Natural killer cell treated with Interleukin-12 subunit alpha and Interleukin-12 subunit beta and Interleukin-15 and Interleukin-18, amount 100 ng/mL, for 72 hours (primary cell): ENCODE results near the gene GNA12. TPM values are rescaled to one million over a fixed set of nuclear protein-coding genes. Genes with fewer than 3 reads are reported as not detected.
"Not testable (repeated sequence)": the region's sequence is repeated elsewhere in the genome, so short reads cannot be mapped to it uniquely, and the experiment has no call there.

Experiments
- ATAC-seq, 2 donors: fragments of 150-1000 bp; cut with Tn5 transposase in 1 of 2; sonication (Bioruptor Pico), chemical (Tn5 transposase) in 1 of 2; 2 replicates each; pipeline ENCODE4 v1.10.0; 2021
- DNase-seq: peaks from one replicate; pipeline ENCODE4 v3.0.0; 2022; ENCODE audit warnings: low spot score
- H3K27ac Mint-ChIP-seq, 2 donors: 1 replicate in 1 of 2; 2 replicates in 1 of 2; pipeline ENCODE4 v1.8.0; 2022; ENCODE audit warnings: mixed read lengths in 2 of 2, mild to moderate bottlenecking in 1 of 2, moderate library complexity in 1 of 2
- H3K27me3 Mint-ChIP-seq, 2 donors: 1 replicate in 1 of 2; 2 replicates in 1 of 2; pipeline ENCODE4 v1.8.0; 2022; ENCODE audit warnings: mixed read lengths in 2 of 2
- H3K36me3 Mint-ChIP-seq: one replicate; pipeline ENCODE4 v1.8.0; 2022; ENCODE audit warnings: mixed read lengths
- H3K4me1 Mint-ChIP-seq, 2 donors: 1 replicate in 1 of 2; 2 replicates in 1 of 2; pipeline ENCODE4 v1.8.0; 2022; ENCODE audit warnings: low read depth in 2 of 2, mixed read lengths in 2 of 2, mild to moderate bottlenecking in 1 of 2
- H3K4me3 Mint-ChIP-seq: one replicate; pipeline ENCODE4 v1.8.0; 2022; ENCODE audit warnings: mixed read lengths
- H3K9me3 Mint-ChIP-seq: 2 replicates; pipeline ENCODE4 v1.8.0; 2022; ENCODE audit warnings: mixed read lengths
- total RNA-seq, 2 donors: library from RNA; stranded (reverse); gene quantifications; one replicate each; pipeline ENCODE4 v1.2.3, GENCODE V29; 2022

GNA12 gene
- total RNA-seq, 2 donors from 2014 or later, result 15.5 to 27.1 TPM

- not testable (repeated sequence) for ATAC-seq, H3K4me3 Mint-ChIP-seq, DNase-seq, H3K36me3 Mint-ChIP-seq, H3K9me3 Mint-ChIP-seq
- peaks cover 14 to 18% of the 10 kb centered on the region in 2 donors for H3K4me1 Mint-ChIP-seq
- peaks cover 27 to 30% of the 10 kb centered on the region in 2 donors for H3K27me3 Mint-ChIP-seq
- peak overlapping the region in 1 of 2 donors; percentile 35 for H3K27ac Mint-ChIP-seq
Measured at GRCh38 chr7:2691932-2692439, 152.1 kb downstream of the GNA12 start.

DNA sequence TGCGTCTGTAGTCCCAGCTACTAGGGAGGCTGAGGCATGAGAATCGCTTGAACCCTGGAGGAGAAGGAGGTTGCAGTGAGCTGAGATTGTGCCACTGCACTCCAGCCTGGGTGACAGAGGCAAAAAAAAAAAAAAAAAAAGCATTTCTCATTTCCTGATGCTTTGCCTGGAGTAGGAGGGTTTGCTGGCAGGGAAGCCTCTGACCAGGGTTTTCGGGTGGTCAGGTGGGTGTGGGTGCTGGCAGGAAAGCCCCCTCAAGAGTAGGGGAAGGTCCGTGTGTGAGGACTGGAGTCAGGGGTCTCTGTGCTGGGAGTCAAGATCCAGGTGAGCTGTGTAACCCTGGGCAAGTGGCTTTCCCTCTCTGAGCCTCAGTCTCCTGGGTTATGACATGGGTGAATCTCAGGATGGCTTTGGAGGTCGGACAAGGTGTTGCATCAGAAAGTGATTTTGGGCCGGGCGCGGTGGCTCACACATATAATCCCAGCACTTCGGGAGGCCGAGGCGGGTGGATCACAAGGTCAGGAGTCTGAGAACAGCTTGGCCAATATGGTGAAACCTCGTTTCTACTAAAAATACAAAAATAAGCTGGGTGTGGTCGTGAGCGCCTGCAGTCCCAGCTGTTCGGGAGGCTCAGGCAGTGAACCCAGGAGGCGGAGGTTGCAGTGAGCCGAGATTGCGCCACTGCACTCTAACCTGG lies 152.9 kb downstream of the GNA12 start:
- no peaks in the 10 kb centered on the region for H3K36me3 Mint-ChIP-seq
- no peak overlapping the region for H3K4me3 Mint-ChIP-seq
- peaks cover 27 to 30% of the 10 kb centered on the region in 2 donors for H3K27me3 Mint-ChIP-seq

DNA sequence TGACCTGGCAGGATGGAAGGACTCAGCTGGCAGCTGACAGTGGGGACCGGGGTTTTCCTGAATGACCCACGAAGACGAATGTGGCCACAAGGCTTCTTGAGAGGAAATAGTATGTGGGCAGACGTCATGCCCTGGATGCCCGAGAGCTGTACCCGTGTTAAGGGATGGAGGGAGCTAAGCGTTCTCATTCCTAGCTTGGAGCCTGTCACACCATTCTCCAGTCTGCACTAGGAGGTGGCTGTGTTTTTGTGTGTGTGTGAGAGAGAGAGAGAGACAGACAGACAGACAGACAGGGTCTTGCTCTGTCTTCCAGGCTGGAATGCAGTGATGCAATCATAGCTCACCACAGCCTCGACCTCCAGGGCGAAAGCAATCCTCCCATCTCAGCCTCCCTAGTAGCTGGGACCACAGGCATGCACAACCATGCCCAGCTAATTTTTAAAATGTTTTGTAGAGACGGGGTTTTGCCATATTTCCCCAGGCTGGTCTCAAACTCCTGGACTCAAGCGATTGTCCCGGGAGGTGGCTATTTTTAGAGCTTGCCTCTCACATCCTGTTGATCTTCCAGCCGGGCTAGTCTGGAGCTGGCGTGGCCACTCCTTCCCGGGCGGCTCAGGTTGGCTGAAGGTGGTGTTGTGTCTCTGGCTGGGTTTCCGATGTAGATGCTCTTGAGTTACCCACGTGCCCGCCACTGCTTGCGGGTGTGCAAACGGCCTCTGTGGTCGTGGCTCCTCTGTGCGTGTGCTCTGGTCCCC lies 154.0 kb downstream of the GNA12 start:
- ATAC-seq (peak in 1 of 2 donors; percentile 59), DNase-seq (no peak)
- Mint-ChIP-seq H3K4me3 (peak overlapping the region; percentile 10), H3K36me3 (no peaks in the 10 kb centered on the region), H3K27ac (no peak overlapping the region), H3K4me1 (peaks cover 14 to 18% of the 10 kb centered on the region in 2 donors), H3K27me3 (peaks cover 30% of the 10 kb centered on the region in 2 donors), H3K9me3 (no peaks in the 10 kb centered on the region)

More for the DNA sequence above, 152.9 kb downstream of the GNA12 start:
- peaks cover 14 to 18% of the 10 kb centered on the region in 2 donors for H3K4me1 Mint-ChIP-seq
- DNase-seq, result no peak
- H3K9me3 Mint-ChIP-seq, result no peaks in the 10 kb centered on the region
- peak overlapping the region in 1 of 2 donors; percentile 35 for H3K27ac Mint-ChIP-seq
- no peak for ATAC-seq

DNA sequence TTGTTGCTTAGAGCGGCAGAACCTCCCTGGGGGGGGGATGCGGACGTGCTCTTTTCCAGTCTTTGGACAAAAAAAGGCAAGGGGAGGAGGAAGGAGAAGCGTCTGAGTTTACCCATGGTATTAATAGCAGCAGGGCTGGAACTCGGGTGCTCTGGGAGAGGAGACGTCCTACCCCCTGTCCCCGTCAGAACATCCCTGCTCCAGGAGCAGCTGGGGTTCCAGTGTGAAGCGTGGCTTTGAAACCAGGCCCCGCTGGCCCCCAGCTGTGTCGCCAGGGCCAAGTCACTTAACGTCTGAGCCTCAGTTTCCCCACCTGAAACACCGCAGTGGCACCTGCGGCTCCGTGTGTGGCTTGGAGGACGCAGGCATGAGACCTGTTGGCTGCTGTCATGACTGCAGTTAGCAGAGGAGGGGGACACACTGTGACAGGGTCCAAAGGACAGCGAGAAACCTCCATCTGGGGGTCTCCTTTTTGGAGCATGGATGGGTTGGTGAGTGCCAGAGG lies 154.7 kb downstream of the GNA12 start:
- no peak for DNase-seq
- H3K27ac Mint-ChIP-seq, result peak overlapping the region in 1 of 2 donors; percentile 59
- no peaks in the 10 kb centered on the region for H3K9me3 Mint-ChIP-seq
- peaks cover 30% of the 10 kb centered on the region in 2 donors for H3K27me3 Mint-ChIP-seq
- H3K4me3 Mint-ChIP-seq, result peak overlapping the region; percentile 51
- H3K36me3 Mint-ChIP-seq, result no peaks in the 10 kb centered on the region
- H3K4me1 Mint-ChIP-seq, result peaks cover 14 to 18% of the 10 kb centered on the region in 2 donors
- no peak for ATAC-seq

DNA sequence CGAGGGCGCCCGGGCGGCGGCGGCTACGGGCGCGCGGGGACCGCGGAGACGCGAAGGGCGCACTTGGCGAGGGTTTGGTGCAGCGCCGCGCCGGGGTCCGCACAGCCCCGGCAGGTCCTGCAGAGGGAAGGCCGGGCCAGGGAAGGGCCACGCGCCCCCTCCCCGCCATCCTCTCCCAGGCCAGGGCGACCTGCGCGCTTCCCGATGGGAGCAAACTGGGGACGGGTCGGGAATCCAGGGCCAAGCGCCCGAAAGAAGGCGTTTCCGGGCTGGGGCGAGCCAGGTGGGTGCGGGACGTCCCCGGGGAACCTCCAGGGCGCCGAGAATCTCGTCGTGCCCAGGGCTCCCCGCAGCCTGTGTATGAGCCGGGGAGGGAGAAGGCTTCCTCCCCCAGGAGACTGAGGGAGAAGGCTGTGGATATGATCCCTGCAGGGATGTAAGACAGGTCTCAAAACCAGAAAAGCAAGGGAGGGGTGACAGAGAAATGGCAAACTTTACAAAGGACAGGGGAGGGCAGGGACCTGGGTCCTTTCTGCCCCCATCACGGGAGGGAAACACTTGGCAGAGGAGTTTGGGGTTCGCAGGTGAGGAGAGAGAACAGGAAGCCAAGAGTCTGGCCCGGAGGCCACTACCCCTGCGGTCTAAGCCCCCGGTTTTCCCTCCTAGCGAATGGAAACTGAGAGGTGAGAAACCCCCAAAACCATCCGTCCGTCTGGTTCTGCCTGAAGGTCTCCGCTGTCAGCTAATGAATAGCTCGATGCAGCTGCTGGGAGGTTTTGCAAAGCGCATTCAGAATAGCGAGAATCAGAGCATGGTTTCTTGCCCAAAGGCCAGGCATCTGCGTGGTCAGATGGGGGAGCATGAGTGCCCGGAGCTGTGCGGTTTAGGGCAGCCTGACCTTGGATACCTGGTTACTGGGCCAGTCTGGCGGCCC lies 155.4 kb downstream of the GNA12 start:
- Mint-ChIP-seq H3K27me3 (peaks cover 27 to 30% of the 10 kb centered on the region in 2 donors), H3K36me3 (no peaks in the 10 kb centered on the region), H3K4me1 (peaks cover 14 to 18% of the 10 kb centered on the region in 2 donors), H3K9me3 (no peaks in the 10 kb centered on the region), H3K4me3 (peak overlapping the region; percentile 51), H3K27ac (peak overlapping the region in 1 of 2 donors; percentile 59)
- ATAC-seq (no peak), DNase-seq (no peak)

GRCh38 chr7:2687881-2688318 lies 156.2 kb downstream of the GNA12 start, which contains the start of gene AMZ1:
Gene AMZ1, plus strand, starts transcription at chr7:2688202. Its CDS starts 12,250 bp downstream, at chr7:2700452.
- Mint-ChIP-seq H3K27ac (peak within 1 kb of the TSS in 1 of 2 donors; percentile 59), H3K27me3 (peaks cover 27 to 35% of the 10 kb centered on the region in 2 donors)

GRCh38 chr7:2687338-2687869 lies 156.7 kb downstream of the GNA12 start:
- Mint-ChIP-seq H3K27me3 (peaks cover 27 to 38% of the 10 kb centered on the region in 2 donors), H3K27ac (no peak overlapping the region), H3K9me3 (no peaks in the 10 kb centered on the region), H3K4me1 (peaks cover 14 to 18% of the 10 kb centered on the region in 2 donors), H3K4me3 (no peak overlapping the region), H3K36me3 (no peaks in the 10 kb centered on the region)
- DNase-seq (no peak), ATAC-seq (no peak)

More at GRCh38 chr7:2687881-2688318, 156.2 kb downstream of the GNA12 start, which contains the start of gene AMZ1:
- H3K36me3 Mint-ChIP-seq, result no peaks in the 10 kb centered on the region
- peaks cover 14 to 18% of the 10 kb centered on the region in 2 donors for H3K4me1 Mint-ChIP-seq
- DNase-seq, result no peak
- ATAC-seq, result no peak
- H3K4me3 Mint-ChIP-seq, result peak within 1 kb of the TSS; percentile 51
- no peaks in the 10 kb centered on the region for H3K9me3 Mint-ChIP-seq

DNA sequence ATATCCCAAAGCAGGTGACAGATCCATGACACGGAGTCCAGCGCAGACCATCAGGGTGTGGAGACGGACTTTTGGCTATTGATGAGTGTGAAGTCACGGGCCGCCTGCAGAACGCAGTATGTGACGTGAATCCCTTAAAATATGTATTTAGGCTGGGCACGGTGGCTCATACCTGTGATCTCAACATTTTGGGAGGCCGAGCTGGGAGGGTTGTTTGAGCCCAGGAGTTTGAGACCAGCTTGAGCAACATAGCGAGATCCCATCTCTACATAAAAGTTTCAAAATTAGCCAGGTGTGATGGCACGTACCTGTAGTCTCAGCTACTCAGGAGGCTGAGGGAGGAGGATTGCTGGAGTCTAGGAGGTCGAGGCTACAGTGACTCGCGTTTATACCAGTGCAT lies 158.0 kb downstream of the GNA12 start:
- Mint-ChIP-seq H3K27ac (no peak overlapping the region), H3K27me3 (peaks cover 28 to 42% of the 10 kb centered on the region in 2 donors), H3K36me3 (no peaks in the 10 kb centered on the region), H3K9me3 (no peaks in the 10 kb centered on the region), H3K4me1 (peaks cover 14 to 18% of the 10 kb centered on the region in 2 donors), H3K4me3 (no peak overlapping the region)
- no peak for DNase-seq
- no peak for ATAC-seq

DNA sequence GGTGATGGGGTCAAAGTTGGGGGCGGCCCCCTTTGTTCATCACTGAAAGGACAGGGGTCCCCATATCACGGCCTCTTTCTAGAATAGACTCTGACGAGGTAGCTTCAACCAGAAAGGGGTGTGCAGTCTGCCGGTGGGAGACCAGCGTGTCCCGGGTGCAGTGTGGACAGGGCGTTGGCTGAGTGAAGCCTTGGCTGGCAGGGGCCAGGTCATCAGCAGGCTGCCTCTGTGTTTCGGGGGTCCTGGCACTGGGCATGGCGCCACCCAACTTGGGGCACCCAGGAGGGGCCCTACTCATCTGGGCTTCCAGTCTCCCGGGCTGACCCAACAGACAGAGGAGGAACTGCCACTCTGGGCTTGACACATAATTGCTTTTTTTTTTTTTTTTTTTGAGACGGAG lies 159.6 kb downstream of the GNA12 start:
- Mint-ChIP-seq H3K4me1 (peaks cover 7 to 9% of the 10 kb centered on the region in 2 donors), H3K4me3 (no peak overlapping the region), H3K27me3 (peaks cover 25 to 26% of the 10 kb centered on the region in 2 donors), H3K9me3 (no peaks in the 10 kb centered on the region), H3K27ac (no peak overlapping the region), H3K36me3 (no peaks in the 10 kb centered on the region)
- ATAC-seq (no peak), DNase-seq (no peak)

GRCh38 chr7:2681929-2682799 lies 161.9 kb downstream of the GNA12 start:
- no peak overlapping the region for H3K4me3 Mint-ChIP-seq
- no peak for ATAC-seq
- H3K27me3 Mint-ChIP-seq, result peaks cover 15 to 18% of the 10 kb centered on the region in 2 donors
- no peaks in the 10 kb centered on the region for H3K9me3 Mint-ChIP-seq
- H3K27ac Mint-ChIP-seq, result no peak overlapping the region
- no peak for DNase-seq
- H3K4me1 Mint-ChIP-seq, result no peaks in the 10 kb centered on the region
- H3K36me3 Mint-ChIP-seq, result no peaks in the 10 kb centered on the region

DNA sequence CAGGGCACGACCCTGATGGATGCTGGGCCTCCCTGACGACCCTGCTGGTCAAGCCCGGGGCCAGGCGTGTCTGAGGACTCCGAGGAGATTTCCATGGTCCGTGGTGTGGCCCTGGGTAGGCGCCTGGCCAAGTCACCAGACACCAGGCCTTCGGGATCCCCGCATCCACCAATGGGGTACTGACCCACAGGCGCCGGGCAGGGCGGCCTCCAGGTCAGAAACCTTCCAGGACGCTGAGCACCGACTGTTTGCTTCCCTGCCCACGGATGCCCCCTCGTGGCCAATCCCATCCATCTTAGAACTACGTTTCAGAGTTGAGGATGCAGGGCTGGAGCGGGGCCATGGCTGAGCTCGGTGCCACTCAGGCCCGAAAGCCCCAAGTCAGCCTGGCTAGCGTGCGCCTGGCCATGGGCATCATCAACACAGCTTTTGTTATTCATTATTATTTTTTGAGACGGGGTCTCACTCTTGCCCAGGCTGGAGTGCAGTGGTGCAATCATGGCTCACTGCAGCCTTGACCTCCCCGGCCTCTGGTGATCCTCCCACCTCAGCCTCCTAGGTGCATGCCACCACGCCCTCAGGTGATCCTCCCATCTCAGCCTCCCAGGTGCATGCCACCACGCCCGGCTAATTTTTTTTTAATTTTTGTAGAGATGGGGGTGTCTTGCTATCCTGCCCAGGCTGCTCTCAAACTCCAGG lies 163.2 kb downstream of the GNA12 start:
- ATAC-seq, result peak; percentile 53 to 70
- no peak for DNase-seq
- Mint-ChIP-seq H3K4me1 (no peaks in the 10 kb centered on the region), H3K9me3 (no peaks in the 10 kb centered on the region), H3K4me3 (no peak overlapping the region), H3K27me3 (peaks cover 15 to 16% of the 10 kb centered on the region in 2 donors), H3K36me3 (no peaks in the 10 kb centered on the region), H3K27ac (no peak overlapping the region)
